AG04449 (cell line): ENCODE measurements around the gene NOLC1.

Experiments
- CTCF ChIA-PET: fragments of 350-600 bp; formaldehyde crosslinking; extraction: SDS; loops from one replicate; lab custom pipeline; 2021; ENCODE audit warnings: antibody characterized with exemption; lab: Yijun Ruan, JAX
- POLR2A ChIA-PET: fragments of 400-600, 350-600 bp; formaldehyde crosslinking; extraction: SDS; loops from one replicate; lab custom pipeline; 2020; ENCODE audit warnings: antibody characterized with exemption, inconsistent platforms; lab: Yijun Ruan, JAX
- DNase-seq: peaks from one replicate; pipeline ENCODE4 v3.0.0-alpha.2; 2010; ENCODE audit warnings: low read depth, low spot score
- H3K4me3 ChIP-seq: 2 replicates; pipeline ENCODE4 v1.5.1; 2011; ENCODE audit warnings: low read depth, mild to moderate bottlenecking, control low read depth, low read length
- TF ChIP-seq, protein P1 (sequence below): IDR thresholded peaks from one replicate; pipeline ENCODE4 v1.5.1; 2011; ENCODE audit warnings: mild to moderate bottlenecking, moderate library complexity, low read length, control low read depth, inconsistent platforms; ENCODE audit not compliant: insufficient read depth; ENCODE audit errors: missing control alignments

NOLC1 gene

DNA sequence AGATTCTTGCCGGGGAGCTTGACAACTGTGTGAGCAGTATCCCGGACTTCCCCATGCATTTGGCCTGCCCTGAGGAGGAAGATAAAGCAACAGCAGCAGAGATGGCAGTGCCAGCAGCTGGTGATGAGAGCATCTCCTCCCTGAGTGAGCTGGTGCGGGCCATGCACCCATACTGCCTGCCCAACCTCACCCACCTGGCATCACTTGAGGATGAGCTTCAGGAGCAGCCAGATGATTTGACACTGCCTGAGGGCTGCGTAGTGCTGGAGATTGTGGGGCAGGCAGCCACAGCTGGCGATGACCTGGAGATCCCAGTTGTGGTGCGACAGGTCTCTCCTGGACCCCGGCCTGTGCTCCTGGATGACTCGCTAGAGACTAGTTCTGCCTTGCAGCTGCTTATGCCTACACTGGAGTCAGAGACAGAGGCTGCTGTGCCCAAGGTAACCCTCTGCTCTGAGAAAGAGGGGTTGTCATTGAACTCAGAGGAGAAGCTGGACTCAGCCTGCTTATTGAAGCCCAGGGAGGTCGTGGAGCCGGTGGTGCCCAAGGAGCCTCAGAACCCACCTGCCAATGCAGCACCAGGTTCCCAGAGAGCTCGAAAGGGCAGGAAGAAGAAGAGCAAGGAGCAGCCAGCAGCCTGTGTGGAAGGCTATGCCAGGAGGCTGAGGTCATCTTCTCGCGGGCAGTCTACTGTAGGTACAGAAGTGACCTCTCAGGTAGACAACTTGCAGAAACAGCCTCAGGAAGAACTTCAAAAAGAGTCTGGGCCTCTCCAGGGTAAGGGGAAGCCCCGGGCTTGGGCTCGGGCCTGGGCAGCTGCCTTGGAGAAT is 12.7 kb upstream of the NOLC1 start:
- no peak for DNase-seq
- H3K4me3 ChIP-seq: no peak overlapping the region
- CTCF ChIA-PET: interaction anchor here (2.2 to 3.7 kb wide), 2 partner anchors 10 to 11 kb away, joined by 9 to 20 read pairs; no protein-coding TSS in a partner anchor
- TF ChIP-seq, protein P1, sequence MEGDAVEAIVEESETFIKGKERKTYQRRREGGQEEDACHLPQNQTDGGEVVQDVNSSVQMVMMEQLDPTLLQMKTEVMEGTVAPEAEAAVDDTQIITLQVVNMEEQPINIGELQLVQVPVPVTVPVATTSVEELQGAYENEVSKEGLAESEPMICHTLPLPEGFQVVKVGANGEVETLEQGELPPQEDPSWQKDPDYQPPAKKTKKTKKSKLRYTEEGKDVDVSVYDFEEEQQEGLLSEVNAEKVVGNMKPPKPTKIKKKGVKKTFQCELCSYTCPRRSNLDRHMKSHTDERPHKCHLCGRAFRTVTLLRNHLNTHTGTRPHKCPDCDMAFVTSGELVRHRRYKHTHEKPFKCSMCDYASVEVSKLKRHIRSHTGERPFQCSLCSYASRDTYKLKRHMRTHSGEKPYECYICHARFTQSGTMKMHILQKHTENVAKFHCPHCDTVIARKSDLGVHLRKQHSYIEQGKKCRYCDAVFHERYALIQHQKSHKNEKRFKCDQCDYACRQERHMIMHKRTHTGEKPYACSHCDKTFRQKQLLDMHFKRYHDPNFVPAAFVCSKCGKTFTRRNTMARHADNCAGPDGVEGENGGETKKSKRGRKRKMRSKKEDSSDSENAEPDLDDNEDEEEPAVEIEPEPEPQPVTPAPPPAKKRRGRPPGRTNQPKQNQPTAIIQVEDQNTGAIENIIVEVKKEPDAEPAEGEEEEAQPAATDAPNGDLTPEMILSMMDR: no peak
- POLR2A ChIA-PET: interaction anchor here (0.5 to 1.2 kb wide), 4 partner anchors 12 to 25 kb away, joined by 3 to 5 read pairs (median 4); no protein-coding TSS in a partner anchor

DNA sequence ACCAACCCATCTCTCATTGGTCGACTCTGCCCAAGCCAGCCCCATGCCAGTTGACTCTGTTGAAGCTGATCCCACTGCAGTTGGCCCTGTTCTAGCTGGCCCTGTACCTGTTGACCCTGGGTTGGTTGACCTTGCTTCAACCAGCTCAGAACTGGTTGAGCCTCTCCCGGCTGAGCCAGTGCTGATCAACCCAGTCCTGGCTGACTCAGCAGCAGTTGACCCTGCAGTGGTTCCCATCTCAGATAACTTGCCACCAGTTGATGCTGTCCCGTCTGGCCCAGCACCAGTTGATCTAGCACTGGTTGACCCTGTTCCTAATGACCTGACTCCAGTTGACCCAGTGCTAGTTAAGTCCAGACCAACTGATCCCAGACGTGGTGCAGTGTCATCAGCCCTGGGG is 12.0 kb upstream of the NOLC1 start:
- POLR2A ChIA-PET: interaction anchor here (1.0 kb wide), 1 partner anchor 22 kb away, joined by 3 read pairs; no protein-coding TSS in a partner anchor
- DNase-seq: no peak
- TF ChIP-seq, protein P1: no peak
- no peak overlapping the region for H3K4me3 ChIP-seq
- CTCF ChIA-PET: interaction anchor here (3.7 kb wide), 1 partner anchor 9 kb away, joined by 20 read pairs; no protein-coding TSS in a partner anchor

DNA sequence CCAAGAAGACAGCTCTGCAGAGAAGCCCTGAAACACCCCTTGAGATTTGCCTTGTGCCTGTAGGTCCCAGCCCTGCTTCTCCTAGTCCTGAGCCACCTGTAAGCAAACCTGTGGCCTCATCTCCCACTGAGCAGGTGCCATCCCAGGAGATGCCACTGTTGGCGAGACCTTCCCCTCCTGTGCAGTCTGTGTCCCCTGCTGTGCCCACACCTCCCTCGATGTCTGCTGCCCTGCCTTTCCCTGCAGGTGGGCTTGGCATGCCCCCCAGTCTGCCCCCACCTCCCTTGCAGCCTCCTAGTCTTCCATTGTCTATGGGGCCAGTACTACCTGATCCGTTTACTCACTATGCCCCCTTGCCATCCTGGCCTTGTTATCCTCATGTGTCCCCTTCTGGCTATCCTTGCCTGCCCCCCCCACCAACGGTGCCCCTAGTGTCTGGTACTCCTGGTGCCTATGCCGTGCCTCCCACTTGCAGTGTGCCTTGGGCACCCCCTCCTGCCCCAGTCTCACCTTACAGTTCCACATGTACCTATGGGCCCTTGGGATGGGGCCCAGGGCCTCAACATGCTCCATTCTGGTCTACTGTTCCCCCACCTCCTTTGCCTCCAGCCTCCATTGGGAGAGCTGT is 11.2 kb upstream of the NOLC1 start:
- CTCF ChIA-PET: interaction anchor here (1.1 to 1.5 kb wide), 2 partner anchors 9 to 17 kb away, joined by 4 to 5 read pairs; partner anchors contain the start of gene PPRC1
- POLR2A ChIA-PET: no interaction called here
- TF ChIP-seq, protein P1: no peak
- H3K4me3 ChIP-seq: no peak overlapping the region
- DNase-seq: no peak

DNA sequence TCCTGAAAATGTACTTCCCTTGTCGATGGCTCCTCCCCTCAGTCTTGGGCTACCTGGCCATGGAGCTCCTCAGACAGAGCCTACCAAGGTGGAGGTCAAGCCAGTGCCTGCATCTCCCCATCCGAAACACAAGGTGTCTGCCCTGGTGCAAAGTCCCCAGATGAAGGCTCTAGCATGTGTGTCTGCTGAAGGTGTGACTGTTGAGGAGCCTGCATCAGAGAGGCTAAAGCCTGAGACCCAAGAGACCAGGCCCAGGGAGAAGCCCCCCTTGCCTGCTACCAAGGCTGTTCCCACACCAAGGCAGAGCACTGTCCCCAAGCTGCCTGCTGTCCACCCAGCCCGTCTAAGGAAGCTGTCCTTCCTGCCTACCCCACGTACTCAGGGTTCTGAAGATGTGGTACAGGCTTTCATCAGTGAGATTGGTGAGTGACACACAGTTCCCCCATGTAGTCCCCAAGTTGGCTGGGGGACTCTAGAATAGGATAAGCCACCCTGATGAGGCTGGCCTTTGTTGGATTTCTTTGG is 10.5 kb upstream of the NOLC1 start:
- no peak overlapping the region for H3K4me3 ChIP-seq
- TF ChIP-seq, protein P1: no peak
- POLR2A ChIA-PET: no interaction called here
- no peak for DNase-seq
- CTCF ChIA-PET: interaction anchor here (1.1 to 1.5 kb wide), 2 partner anchors 9 to 17 kb away, joined by 4 to 5 read pairs; partner anchors contain the start of gene PPRC1

DNA sequence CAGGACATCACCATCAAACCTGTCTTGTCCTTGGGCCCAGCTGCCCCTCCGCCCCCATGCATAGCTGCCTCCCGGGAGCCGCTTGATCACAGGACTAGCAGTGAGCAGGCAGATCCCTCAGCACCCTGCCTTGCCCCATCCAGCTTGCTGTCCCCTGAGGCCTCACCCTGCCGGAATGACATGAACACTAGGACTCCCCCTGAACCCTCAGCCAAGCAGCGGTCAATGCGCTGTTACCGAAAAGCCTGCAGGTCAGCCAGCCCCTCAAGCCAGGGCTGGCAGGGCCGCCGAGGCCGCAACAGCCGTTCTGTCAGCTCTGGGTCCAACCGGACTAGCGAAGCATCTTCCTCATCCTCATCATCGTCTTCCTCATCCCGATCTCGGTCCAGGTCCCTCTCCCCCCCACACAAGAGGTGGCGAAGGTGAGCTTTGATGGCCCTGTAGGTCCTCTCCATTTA is 5.2 kb upstream of the NOLC1 start:
- DNase-seq: no peak
- H3K4me3 ChIP-seq: no peak overlapping the region
- TF ChIP-seq, protein P1: no peak
- CTCF ChIA-PET: interaction anchor here (1.0 to 4.2 kb wide), 6 partner anchors 8 to 15 kb away, joined by 3 to 20 read pairs (median 6); partner anchors contain the start of gene PPRC1
- POLR2A ChIA-PET: interaction anchor here (0.8 to 1.2 kb wide), 2 partner anchors 8 to 12 kb away, joined by 3 to 4 read pairs; no protein-coding TSS in a partner anchor
